Gastrocnemius medialis (tissue), 4 donors: Measurements from ENCODE around the gene FAM200B. TPM values are rescaled to one million over a fixed set of nuclear protein-coding genes. Genes with fewer than 3 reads are reported as not detected.
A peak's percentile ranks its signal among the peaks of the same experiment; 100 is the strongest.

Experiments used
- ATAC-seq, 2 donors: fragments of 150-250 bp; one replicate each; pipeline ENCODE4 v1.9.1; 2016
- DNase-seq, 2 donors: peaks; one replicate each; pipeline ENCODE4 v3.0.0-alpha.2; 2019
- H3K27ac ChIP-seq, 4 donors: fragments of 200-600 bp; sonication (generic); 1 replicate in 1 of 4; 2 replicates in 3 of 4; pipeline ENCODE4 v1.5.1; 2016 to 2018; ENCODE audit warnings: mild to moderate bottlenecking in 2 of 4, moderate library complexity in 1 of 4
- H3K27me3 ChIP-seq, 3 donors: fragments of 200-600 bp; sonication (generic) in 2 of 3; 1 replicate in 1 of 3; 2 replicates in 2 of 3; pipeline versions ENCODE4 v1.5.1 to v1.6.0; 2016 to 2019; ENCODE audit warnings: mild to moderate bottlenecking in 1 of 3, moderate library complexity in 1 of 3
- H3K36me3 ChIP-seq, 2 donors: fragments of 200-600 bp; sonication (generic) in 1 of 2; one replicate each; pipeline ENCODE4 v1.5.1; 2017 to 2018
- H3K4me1 ChIP-seq, 2 donors: fragments of 200-600 bp; sonication (generic) in 1 of 2; one replicate each; pipeline ENCODE4 v1.5.1; 2016 to 2017; ENCODE audit warnings: mild to moderate bottlenecking in 2 of 2
- H3K4me3 ChIP-seq, 4 donors: fragments of 200-600 bp; sonication (generic) in 3 of 4; 1 replicate in 1 of 4; 2 replicates in 3 of 4; pipeline ENCODE4 v1.5.1; 2016 to 2019; ENCODE audit warnings: mild to moderate bottlenecking in 2 of 4
- H3K9me3 ChIP-seq, 3 donors: fragments of 200-600 bp; sonication (generic) in 2 of 3; 1 replicate in 1 of 3; 2 replicates in 2 of 3; pipeline ENCODE4 v1.5.1; 2016 to 2019
- CTCF ChIP-seq, 5 experiments: fragments of 450-650 bp in 3 of 5; fragments of 200-600 bp in 2 of 5; sonication (generic) in 2 of 5; IDR thresholded peaks in 4 of 5; conservative IDR thresholded peaks in 1 of 5; 1 replicate in 4 of 5; 2 replicates in 1 of 5; pipeline ENCODE4 v1.5.1; 2016 to 2019; ENCODE audit warnings: antibody characterized with exemption in 5 of 5, mild to moderate bottlenecking in 3 of 5, moderate library complexity in 3 of 5
- POLR2A ChIP-seq, 2 donors: fragments of 450-650 bp; IDR thresholded peaks; one replicate each; pipeline ENCODE4 v1.6.1; 2017; ENCODE audit warnings: antibody characterized with exemption in 2 of 2, mild to moderate bottlenecking in 2 of 2, moderate library complexity in 2 of 2
- in situ Hi-C, 4 donors: fragments of 200-750 bp; cut with MboI; loops; one replicate each; pipeline versions ENCODE4 v1.15.0 to v1.8.0; 2017; ENCODE audit warnings: low sequenced_read_pairs in 4 of 4
- intact Hi-C: fragments of 100-400 bp; cut with DNase I; formaldehyde crosslinking; loops from one replicate; pipeline ENCODE4 v1.15.1; 2023; ENCODE audit warnings: low total_unique reads
- total RNA-seq, 4 donors: library from RNA; depleted of rRNA; stranded (reverse); fragments of >200 nt; gene quantifications; one replicate each; pipeline versions ENCODE4 v1.1.0 to v1.2.3, GENCODE V29; 2016

The FAM200B gene
- total RNA-seq, 4 donors from 2014 or later: 16.5 to 33.3 (median 21.1) TPM

GRCh38 chr4:15656038-15656470 is 25.6 kb upstream of the FAM200B start:
- Histone ChIP-seq H3K9me3 (no peaks in the 10 kb centered on the region), H3K4me3 (peak overlapping the region; percentile 74 to 94 (median 83)), H3K4me1 (peaks cover 32 to 39% of the 10 kb centered on the region in 2 donors), H3K27me3 (no peaks in the 10 kb centered on the region), H3K36me3 (no peaks in the 10 kb centered on the region), H3K27ac (peak overlapping the region; percentile 97 to 100 (median 98))
- DNase-seq: peak in 1 of 2 donors; percentile 32
- in situ Hi-C loops (loop anchor here in 3 of 4 donors (25.0 kb wide), 3 partner anchors 169 to 644 kb away; partner anchors contain the start of gene CPEB2 (in 1 of the 3)), intact Hi-C loops (loop anchor here (1.0 to 5.0 kb wide), 2 partner anchors 25 to 146 kb away; partner anchors contain the start of gene FAM200B)
- peak in 1 of 2 donors; percentile 12 for ATAC-seq
- no peak for TF ChIP-seq CTCF (IDR thresholded peaks at IDR 0.05 in 4 of 5, conservative IDR thresholded peaks at IDR 0.05 in 1 of 5)
- no peak for TF ChIP-seq POLR2A (IDR thresholded peaks at IDR 0.05)

- Histone ChIP-seq H3K9me3 (no peaks in the 10 kb centered on the region), H3K27me3 (no peaks in the 10 kb centered on the region), H3K4me1 (peaks cover 20 to 26% of the 10 kb centered on the region in 2 donors), H3K27ac (no peak overlapping the region), H3K36me3 (no peaks in the 10 kb centered on the region), H3K4me3 (no peak overlapping the region)
- in situ Hi-C loops: loop anchor here in 3 of 4 donors (25.0 kb wide), 3 partner anchors 170 to 645 kb away; partner anchors contain the start of gene CPEB2 (in 1 of the 3)
- TF ChIP-seq POLR2A (IDR thresholded peaks at IDR 0.05): no peak
- no peak for TF ChIP-seq CTCF (IDR thresholded peaks at IDR 0.05 in 4 of 5, conservative IDR thresholded peaks at IDR 0.05 in 1 of 5)
- no peak for DNase-seq
- intact Hi-C loops: loop anchor here (5.0 kb wide), 1 partner anchor 145 kb away; no protein-coding TSS in a partner anchor
- ATAC-seq: no peak
Observed at GRCh38 chr4:15657366-15657765, 24.3 kb upstream of the FAM200B start.

GRCh38 chr4:15658136-15658770 is 23.4 kb upstream of the FAM200B start:
- no peaks in the 10 kb centered on the region for H3K36me3 ChIP-seq
- no peak for ATAC-seq
- intact Hi-C loops (loop anchor here (5.0 kb wide), 1 partner anchor 144 kb away; no protein-coding TSS in a partner anchor), in situ Hi-C loops (loop anchor here in 3 of 4 donors (25.0 kb wide), 3 partner anchors 171 to 646 kb away; partner anchors contain the start of gene CPEB2 (in 1 of the 3))
- no peak overlapping the region for H3K4me3 ChIP-seq
- H3K27me3 ChIP-seq: no peaks in the 10 kb centered on the region
- DNase-seq: no peak
- peaks cover 11 to 17% of the 10 kb centered on the region in 2 donors for H3K4me1 ChIP-seq
- no peak for TF ChIP-seq POLR2A (IDR thresholded peaks at IDR 0.05)
- no peak for TF ChIP-seq CTCF (IDR thresholded peaks at IDR 0.05 in 4 of 5, conservative IDR thresholded peaks at IDR 0.05 in 1 of 5)
- H3K9me3 ChIP-seq: no peaks in the 10 kb centered on the region
- H3K27ac ChIP-seq: no peak overlapping the region

- no peaks in the 10 kb centered on the region for H3K9me3 ChIP-seq
- no peaks in the 10 kb centered on the region for H3K27me3 ChIP-seq
- peaks cover 6 to 12% of the 10 kb centered on the region in 2 donors for H3K4me1 ChIP-seq
- no peak for ATAC-seq
- DNase-seq: no peak
- in situ Hi-C loops (loop anchor here in 3 of 4 donors (25.0 kb wide), 3 partner anchors 171 to 646 kb away; partner anchors contain the start of gene CPEB2 (in 1 of the 3)), intact Hi-C loops (loop anchor here (5.0 kb wide), 1 partner anchor 144 kb away; no protein-coding TSS in a partner anchor)
- H3K36me3 ChIP-seq: no peaks in the 10 kb centered on the region
- no peak for TF ChIP-seq CTCF (IDR thresholded peaks at IDR 0.05 in 4 of 5, conservative IDR thresholded peaks at IDR 0.05 in 1 of 5)
- no peak for TF ChIP-seq POLR2A (IDR thresholded peaks at IDR 0.05)
- no peak overlapping the region for H3K27ac ChIP-seq
- H3K4me3 ChIP-seq: no peak overlapping the region
Observed at GRCh38 chr4:15658781-15659180, 22.8 kb upstream of the FAM200B start.
